GM21723 (cell line): Measurements from ENCODE around the gene CMTM2.
"Not testable (repeated sequence)": the region's sequence is repeated elsewhere in the genome, so short reads cannot be mapped to it uniquely, and the experiment has no call there.

ENCODE experiments used
- ATAC-seq: cut with Tn5 transposase; IDR thresholded peaks from one replicate; pipeline ENCODE4 v1.9.1; 2021; ENCODE audit warnings: mild to moderate bottlenecking, moderate library complexity; ENCODE audit not compliant: unreplicated experiment

The CMTM2 gene

DNA sequence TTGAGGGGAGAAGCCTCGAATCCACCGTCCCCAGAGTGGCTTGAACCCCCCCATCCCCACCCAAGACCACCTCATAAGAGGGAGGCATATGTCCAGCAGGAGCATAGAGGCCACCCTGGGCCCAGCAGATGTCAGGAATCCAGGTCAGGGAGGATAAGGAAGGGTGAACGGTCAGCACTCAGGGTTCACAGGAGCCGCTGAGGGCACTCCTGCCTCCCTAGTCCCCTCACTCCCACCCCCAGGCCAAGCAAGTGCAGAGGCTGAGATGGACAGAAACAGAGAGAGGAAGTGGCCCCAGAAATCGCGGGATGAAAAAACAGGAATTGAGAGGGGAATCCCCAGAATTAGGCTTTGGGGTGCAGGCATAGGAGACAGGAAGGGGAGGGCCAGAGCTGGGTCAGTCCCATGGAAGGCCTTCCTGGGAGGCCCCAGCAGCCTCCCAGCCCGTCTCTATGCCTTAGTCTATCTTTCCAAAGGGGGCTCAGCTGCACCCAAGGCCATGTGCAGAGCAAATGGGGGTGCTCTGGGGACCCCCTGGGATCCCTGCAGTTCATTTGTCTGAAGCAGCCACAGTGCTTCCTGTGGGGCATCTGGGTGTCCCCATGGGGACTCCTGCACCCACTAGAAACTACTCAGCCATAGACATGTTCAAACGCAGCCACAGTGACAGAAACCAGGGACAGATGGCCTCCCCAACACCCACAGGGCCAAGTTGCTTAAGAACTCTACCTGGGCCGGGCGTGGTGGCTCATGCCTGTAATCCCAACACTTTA, 26.9 kb downstream of the CMTM2 start:
- peak; percentile 54 for ATAC-seq

DNA sequence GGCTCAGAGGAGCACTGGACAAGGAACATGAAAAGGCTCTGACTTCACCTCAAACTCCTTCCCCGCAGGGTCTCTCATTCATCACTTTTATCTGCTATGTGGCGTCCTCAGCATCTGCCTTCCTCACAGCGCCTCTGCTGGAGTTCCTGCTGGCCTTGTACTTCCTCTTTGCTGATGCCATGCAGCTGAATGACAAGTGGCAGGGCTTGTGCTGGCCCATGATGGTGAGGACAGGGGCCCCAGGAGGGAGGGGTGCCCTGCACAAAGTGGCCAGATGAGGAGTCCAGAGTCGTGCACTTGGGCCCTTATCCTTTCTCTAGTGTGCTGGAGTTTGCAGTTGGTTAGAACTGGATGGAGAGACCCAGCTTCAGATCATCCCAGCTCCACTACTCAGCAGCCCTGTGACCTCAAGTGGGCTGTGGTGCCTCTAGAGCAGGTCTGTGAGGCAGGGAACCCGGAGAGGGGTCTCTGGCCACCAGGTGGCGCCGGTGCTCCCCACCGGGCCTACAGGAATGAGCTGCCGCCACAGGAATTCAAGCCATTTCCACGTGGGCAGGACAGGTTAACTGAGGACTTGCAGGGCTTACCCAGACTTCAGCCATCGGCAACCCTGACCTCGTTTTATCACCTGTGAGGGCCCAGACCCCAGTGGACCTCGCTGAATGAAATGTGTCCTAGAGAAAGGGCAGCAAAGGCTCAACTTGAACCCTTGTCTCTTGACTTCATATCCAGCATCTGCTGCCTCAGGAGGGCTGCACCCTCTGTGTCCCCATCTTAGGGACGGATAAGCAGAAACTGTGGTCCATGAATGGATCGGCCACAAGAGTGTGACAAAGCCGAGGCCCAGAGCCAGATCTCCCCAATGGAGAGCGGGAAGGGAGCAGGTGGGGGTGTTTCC, 29.2 kb downstream of the CMTM2 start:
- peak; percentile 41 for ATAC-seq

- no peak for ATAC-seq
Measured at GRCh38 chr16:66609139-66609510, 29.9 kb downstream of the CMTM2 start.

- ATAC-seq, result no peak
Measured at GRCh38 chr16:66610111-66610820, 31.0 kb downstream of the CMTM2 start.

GRCh38 chr16:66611911-66612310, 32.6 kb downstream of the CMTM2 start:
- not testable (repeated sequence) for ATAC-seq

GRCh38 chr16:66612422-66612821, 33.2 kb downstream of the CMTM2 start:
- no peak for ATAC-seq

DNA sequence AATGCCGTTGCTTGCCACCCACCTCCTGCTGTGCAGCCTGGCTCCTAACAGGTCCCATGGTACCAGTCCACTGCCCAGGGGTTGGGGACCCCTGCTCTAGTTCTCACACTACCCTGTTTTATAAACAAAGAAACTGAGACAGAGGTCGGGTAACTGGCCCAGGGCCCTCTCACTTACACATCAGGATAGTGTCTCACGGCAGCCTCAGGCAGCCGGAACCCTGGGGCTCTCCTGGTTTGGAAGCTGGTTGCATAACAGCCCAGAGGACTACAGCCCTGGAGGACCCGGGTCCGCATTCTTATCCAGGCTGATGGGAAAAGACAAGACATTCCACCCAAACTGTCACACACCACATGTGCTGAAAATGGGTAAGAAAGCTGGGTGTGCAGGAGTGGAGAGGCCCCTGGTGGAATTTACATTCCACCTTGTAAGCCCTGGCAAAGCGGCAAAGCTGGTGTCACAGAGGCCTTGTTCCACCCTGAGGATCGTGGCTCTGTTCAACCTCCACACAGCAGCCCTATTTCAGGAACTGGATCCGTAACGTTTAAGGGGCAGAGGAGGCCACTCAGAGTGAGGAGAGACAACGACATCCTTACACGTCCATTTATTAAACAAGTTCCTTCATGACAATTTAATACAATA, 35.0 kb downstream of the CMTM2 start:
- no peak for ATAC-seq

- ATAC-seq, result no peak
Measured at GRCh38 chr16:66616169-66616568, 36.9 kb downstream of the CMTM2 start.

GRCh38 chr16:66616592-66616991, 37.3 kb downstream of the CMTM2 start:
- ATAC-seq, result no peak

DNA sequence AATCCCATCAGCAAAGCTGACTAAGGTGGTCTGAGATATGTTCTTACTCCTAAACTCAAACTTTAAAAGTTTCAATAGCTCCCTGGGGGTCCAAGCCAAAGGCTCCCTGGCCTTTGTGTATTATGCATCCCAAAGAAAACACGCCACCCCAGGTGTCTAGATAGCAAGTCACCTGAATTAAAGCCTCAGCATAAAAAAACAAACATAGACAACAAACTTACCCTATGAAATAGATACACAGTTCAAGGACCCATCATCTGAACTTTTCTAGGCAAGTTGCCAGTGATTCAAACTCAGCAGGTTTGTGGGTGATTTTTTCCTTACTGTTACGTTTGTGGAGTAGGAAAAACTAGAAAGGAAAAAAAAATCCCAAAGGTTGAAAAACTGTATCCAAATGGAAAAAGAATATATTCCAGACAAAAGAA, 37.8 kb downstream of the CMTM2 start:
- ATAC-seq, result no peak

DNA sequence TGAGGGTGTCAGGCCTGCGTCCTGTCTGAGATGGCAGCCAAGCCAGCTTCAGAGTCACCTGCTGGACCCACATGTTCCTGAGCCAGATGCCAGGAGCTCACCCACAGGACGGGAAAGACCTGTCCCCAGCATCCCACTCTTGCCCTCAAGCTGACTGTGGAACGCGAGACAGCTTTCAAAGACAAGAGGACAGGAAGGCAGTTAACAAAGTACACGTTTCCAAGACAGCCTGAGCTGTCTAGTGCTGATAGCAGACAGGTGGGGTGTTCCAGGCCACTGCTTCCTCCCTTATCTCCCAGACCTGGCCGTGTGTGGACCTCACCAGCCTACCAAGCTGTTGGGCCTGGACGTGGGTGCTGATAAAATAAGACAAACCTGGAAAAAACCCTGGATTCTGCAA, 38.5 kb downstream of the CMTM2 start:
- no peak for ATAC-seq

DNA sequence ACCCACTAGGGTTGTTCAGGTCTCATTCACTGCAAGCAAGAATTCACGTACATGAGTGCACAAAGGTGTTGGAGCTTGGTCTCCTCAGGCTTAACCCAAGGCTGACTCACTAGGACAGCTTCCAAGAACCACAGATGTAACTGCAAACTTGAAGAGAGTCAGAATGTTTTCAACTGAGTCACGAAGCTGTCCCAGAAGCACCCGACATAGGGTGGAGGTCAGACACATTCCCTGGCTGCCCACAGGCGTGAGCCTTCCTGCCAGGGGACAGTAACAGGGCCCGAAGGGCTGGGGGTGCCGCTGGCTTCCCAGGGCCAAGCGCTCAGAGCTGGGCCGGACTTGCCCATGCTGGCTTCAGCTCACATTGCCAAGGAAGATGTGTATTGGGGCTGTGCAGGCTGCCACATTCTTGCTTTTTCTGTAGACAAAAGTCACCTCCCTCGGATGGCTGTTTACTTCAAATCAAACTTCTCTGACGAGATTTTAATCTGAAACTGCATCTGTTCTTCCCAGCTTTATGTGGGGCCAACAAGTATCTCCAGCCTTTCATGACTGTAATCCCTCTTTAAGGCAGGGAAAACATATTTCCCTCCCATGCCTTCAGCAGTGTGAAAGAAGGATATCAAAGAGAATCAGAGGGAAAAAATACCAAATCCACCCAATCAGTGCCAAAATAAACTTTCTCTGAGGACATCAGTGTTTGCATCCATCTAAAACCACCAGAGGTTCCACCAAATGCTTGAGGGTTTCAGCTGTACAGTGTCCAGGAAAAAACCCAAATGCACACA, 39.5 kb downstream of the CMTM2 start:
- no peak for ATAC-seq

DNA sequence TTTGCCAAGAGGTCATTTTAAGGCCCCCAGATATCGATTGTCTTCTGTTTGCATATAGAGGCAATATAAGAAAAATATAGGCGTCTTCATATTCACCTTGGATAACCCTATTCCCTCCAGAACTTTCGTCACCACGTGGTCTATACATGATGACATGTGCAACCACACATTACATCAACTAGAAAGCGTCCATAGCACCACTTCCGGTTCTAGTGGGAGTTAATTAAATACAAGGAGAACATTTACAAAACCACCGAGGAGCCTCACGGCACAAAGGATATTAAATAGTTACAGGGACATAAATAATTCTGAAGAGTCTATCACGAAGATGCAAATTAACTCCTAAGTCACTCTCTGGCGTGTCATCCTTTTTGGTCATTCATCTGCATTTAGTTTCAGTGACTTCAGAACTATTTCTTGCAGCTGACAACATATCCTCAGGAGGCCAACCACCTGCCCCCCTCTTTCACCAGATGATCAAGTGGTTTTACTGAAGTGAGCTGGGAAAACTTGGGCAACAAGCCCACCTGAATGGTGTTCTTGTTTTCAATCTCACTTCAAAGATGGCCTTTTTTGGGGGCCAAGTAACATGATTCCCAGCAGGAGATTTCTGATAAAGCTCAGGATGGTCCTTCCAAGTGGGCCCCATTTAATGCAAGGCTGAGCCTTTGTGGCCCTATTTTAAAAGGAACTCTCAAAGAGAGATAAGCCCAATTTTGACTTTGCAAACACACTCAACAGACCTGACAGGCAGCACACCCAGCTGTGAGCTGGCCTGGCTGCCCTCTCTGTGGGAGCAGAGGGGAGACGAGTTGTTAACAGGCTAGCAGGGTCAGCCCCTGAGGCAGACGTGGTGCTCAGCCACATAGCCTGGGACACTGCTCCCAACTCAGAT, 40.5 kb downstream of the CMTM2 start:
- no peak for ATAC-seq

DNA sequence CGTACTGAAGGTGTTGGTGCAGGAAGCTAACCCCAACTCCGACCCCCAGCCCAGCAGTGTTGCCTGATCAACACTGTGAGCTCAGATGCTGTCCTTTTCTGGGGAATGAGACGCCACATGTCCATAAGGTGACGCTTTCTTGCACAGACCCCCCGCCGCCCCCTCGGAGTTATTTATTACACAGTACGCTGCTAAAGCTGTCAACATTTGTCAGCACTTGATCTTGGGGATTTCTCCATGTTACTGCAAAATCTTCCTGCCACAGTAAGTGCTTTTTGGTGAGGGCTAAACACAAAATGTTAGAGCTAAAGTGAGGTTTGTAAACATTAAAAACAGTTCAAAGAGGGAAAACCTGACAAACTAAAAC, 41.1 kb downstream of the CMTM2 start:
- no peak for ATAC-seq

DNA sequence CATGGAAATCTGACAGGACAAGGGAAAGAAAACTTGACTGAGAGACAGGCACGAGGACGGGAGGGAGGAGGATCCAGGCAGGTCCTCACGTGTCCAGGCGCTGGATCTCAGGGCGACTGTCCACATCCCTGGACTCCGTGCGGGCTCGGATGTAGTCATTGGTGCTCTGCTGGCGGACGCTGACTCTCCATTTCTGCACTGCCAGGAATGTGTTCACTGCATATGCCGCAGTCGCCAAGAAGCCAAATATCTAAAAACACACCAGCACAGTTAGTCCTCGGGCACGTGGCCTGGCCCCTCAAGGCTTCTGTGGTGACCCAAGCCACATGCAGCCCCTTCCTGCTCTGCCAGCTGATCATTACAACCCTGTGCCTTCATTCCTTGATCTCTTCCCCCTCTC, 42.7 kb downstream of the CMTM2 start:
- no peak for ATAC-seq

DNA sequence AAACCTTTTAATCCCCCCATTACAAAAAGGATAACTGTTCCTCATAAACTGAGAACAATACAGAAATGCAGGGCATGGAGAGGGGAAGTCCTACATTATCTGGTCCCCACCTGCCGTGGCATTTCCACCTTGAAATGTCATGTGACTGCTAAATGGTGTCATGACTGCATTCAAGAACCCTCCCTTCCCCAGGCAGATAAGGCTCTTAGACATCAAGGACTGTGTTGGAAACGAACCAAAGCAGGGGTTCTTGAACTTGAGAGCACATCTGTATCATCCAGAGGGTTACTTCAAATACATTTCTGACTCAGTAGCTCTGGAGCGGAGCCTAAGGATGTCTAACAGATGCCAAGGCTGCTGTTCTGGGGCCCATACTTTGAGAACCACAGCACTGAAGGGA, 43.6 kb downstream of the CMTM2 start:
- ATAC-seq, result no peak

DNA sequence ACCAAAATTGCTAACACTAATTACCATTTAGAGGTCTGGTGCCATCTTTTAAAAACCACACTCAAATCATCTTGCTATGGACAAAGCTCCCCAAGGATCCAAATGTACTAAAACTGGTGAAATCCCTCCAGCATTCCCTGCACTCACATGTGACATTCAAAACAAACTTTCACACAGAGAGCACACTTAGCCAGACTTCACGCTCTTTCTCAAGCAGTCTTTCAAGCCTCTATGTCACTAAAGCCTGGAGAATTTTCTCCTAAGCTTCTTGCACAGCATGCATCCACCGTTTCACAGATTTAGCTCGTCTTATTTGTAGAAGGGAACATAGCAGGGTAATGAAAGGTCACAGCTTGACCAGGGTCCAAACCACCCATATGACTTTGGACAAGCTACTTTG, 44.5 kb downstream of the CMTM2 start:
- no peak for ATAC-seq

DNA sequence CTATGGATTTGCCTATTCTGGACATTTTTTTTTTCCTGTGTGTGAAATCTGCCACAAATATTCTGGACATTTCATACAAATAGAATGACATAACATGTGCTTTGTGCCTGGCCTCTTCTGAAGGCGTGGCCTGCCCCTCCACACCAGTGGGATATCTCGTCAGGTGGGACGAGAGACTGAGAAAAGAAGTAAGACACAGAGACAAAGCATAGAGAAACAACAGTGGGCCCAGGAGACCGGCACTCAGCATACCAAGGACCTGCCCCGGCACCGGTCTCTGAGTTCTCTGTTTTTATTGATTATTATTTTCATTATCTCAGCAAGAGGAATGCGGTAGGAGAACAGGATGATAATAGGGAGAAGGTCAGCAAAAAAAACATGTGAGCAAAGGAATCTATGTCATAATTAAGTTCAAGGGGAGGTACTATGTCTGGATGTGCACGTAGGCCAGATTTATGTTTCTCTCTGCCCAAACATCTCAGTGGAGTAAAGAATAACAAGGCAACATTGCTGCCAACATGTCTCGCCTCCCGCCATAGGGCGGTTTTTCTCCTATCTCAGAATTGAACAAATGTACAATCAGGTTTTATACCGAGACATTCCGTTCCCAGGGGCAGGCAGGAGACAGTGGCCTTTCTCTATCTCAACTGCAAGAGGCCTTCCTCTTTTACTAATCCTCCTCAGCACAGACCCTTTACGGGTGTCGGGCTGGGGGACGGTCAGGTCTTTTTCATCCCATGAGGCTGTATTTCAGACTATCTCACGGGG, 48.5 kb downstream of the CMTM2 start:
- ATAC-seq, result not testable (repeated sequence)

DNA sequence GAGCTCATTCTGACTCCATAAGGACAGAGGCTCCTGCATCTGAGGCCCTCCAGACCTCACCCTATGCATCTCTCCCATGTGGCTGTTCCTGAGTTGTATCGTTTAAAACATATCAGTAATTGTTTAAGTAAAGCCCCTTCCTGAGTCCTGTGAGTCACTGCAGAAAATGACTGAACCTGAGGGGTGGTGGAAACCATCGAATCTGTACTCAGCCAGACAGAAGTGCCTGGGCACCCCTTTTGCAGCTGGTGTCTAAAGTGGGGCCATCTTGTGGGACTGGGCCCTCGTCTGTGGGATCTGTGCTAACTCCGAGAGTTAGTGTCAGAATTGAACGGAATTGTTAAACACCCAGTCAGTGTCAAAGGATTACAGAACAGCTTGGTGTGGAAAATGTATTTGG, 50.6 kb downstream of the CMTM2 start:
- ATAC-seq, result no peak
